ENCODE data around the gene SORT1. TPM values are rescaled to one million over a fixed set of nuclear protein-coding genes. Genes with fewer than 3 reads are reported as not detected.

The SORT1 gene
- total and polyA plus RNA-seq, 2 of the 8 experiments (the other 6 are each of a cell fraction or from before 2014, with no cell fraction given) = 18.7 to 69.6 TPM

- TF ChIP-seq RBBP5 (IDR thresholded peaks at IDR 0.05; ENCODE audit: borderline replicate concordance, low read depth, low read length) (no peak), SRF (IDR thresholded peaks at IDR 0.05; ENCODE audit: low read depth, low read length) (no peak), RAD21 (IDR thresholded peaks at IDR 0.05 in 1 of 2, conservative IDR thresholded peaks at IDR 0.05 in 1 of 2; ENCODE audit: low read depth in 2 of 2, low read length in 2 of 2) (no peak), CTCF (IDR thresholded peaks at IDR 0.05; ENCODE audit: control extremely low read depth in 1 of 3, insufficient read depth in 1 of 3, low read depth in 1 of 3, low read length in 3 of 3) (no peak), ATF3 (IDR thresholded peaks at IDR 0.05; ENCODE audit: insufficient read depth, low read depth, low read length) (no peak), GABPA (IDR thresholded peaks at IDR 0.05; ENCODE audit: borderline replicate concordance, insufficient read depth, low read length) (no peak), CTBP2 (IDR thresholded peaks at IDR 0.05; ENCODE audit: borderline replicate concordance, insufficient read depth, insufficient read length, low read length) (no peak)
Measured at GRCh38 chr1:109299558-109300343, 98.0 kb downstream of the SORT1 start (continued).
